ENCODE data around the gene MPL. TPM values are rescaled to one million over a fixed set of nuclear protein-coding genes. Genes with fewer than 3 reads are reported as not detected.

The MPL gene
- total RNA-seq, 2 experiments from 2014 or later, result not detected

DNA sequence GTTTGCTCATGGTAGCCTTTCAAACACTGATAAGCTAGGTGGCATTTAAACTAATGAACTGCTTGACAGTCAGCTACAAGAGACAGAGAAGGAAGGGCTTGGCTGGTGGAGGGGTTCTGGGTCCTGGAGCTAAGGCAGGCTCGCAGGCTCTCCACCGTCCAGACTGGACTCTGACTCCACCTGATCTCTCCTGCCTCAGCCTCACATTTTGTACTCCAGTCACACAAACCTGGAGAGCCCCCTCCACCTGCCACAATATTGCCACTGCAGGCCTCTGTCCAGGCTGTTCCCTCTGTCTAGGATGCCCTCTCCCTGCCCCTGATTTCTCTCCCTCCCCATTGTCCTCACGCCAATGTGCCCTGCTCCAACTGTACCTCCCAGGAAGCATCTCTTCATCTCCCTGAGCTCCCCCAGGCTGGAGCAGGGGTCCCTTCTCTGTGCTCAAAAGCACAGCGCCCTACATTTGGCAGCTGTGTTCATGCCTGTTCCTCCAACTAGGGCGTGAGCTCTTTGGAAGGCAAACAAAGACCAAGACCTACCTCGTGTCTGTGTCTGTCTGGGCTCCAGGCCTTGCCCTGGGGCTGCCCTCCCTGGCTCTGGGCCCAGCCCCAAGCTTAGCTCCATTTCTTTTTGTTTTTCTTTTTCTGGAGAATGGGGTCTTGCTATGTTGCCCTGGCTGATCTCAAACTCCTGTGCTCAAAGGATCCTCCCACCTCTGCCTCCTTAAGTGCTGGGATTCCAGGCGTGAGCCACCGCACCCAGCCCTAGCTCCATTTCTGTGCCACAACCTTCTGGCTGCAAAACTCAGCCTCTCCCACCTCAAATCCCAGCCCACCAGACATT, 33.9 kb upstream of the MPL start:
- H3K9me3 Mint-ChIP-seq, result no peaks in the 10 kb centered on the region
- DNase-seq, result no peak
- H3K27me3 Mint-ChIP-seq, result no peaks in the 10 kb centered on the region
- H3K27ac Mint-ChIP-seq, result no peak overlapping the region
- H3K4me3 Mint-ChIP-seq, result no peak overlapping the region
- no peaks in the 10 kb centered on the region for H3K4me1 Mint-ChIP-seq
- no peaks in the 10 kb centered on the region for H3K36me3 Mint-ChIP-seq

DNA sequence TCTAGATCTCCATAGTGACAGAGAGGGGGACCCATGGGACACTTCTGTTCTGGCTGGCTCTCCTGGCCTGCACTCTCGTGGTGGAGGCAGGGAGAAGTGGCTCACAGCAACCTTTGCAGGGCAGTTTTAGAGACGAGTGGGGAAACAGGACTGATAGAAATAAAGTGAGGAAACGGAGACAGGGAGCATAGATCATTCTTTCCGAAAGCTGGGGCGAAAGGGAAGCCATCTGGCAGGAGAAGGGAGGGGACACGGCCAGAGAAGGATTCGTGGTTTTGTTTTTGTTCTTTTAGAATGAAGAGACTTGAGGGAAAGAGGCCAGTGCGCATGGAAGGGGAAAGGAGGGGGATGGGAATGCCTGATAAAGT, 33.3 kb upstream of the MPL start:
- no peaks in the 10 kb centered on the region for H3K4me1 Mint-ChIP-seq
- no peaks in the 10 kb centered on the region for H3K36me3 Mint-ChIP-seq
- no peak overlapping the region for H3K4me3 Mint-ChIP-seq
- no peaks in the 10 kb centered on the region for H3K27me3 Mint-ChIP-seq
- no peaks in the 10 kb centered on the region for H3K9me3 Mint-ChIP-seq
- no peak overlapping the region for H3K27ac Mint-ChIP-seq
- no peak for DNase-seq

- no peak overlapping the region for H3K4me3 Mint-ChIP-seq
- no peak for DNase-seq
- no peaks in the 10 kb centered on the region for H3K9me3 Mint-ChIP-seq
- H3K27ac Mint-ChIP-seq, result no peak overlapping the region
- no peaks in the 10 kb centered on the region for H3K27me3 Mint-ChIP-seq
- no peaks in the 10 kb centered on the region for H3K36me3 Mint-ChIP-seq
- H3K4me1 Mint-ChIP-seq, result no peaks in the 10 kb centered on the region
Observed at GRCh38 chr1:43304771-43305300, 32.8 kb upstream of the MPL start.

GRCh38 chr1:43305461-43305860, 32.2 kb upstream of the MPL start:
- no peak overlapping the region for H3K27ac Mint-ChIP-seq

DNA sequence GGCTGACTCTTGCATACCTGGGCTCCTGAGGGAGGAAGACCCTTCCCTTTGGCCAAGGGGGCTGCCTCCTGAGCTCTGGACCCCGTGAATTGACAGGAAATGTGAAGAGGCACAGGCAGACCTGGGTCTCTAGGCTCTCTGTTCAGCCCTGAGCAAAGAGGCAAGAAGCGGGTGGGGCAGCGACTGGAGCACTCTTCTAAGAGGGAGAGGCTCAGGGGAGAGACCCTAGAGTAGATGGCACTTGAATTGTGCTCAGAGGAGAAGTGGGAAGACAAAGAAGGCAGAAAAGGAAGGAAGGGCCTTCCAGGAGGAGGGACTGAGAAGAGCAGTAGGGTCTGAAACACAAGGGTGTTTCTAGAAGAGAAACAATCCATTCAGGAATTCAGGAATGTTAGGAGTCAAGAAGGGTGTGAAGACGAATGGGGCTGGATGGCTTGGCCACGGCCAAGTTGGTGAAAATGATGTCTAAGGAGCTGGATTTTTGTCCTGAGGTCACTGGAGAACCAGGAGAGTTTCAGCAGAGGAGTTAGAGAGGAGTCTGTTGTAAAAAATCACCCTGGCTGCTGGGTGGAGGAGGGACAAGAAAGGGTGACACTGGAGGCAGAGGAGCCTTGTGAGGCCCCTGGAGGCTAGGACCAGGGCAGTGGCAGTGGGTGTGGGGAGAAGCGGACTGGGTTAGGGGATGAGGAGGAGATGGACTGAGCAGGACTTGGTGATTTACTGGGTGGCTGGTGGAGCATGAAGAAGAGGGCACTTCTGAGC, 31.5 kb upstream of the MPL start:
- no peaks in the 10 kb centered on the region for H3K4me1 Mint-ChIP-seq
- H3K36me3 Mint-ChIP-seq, result no peaks in the 10 kb centered on the region
- DNase-seq, result no peak
- no peak overlapping the region for H3K27ac Mint-ChIP-seq
- no peaks in the 10 kb centered on the region for H3K27me3 Mint-ChIP-seq
- H3K4me3 Mint-ChIP-seq, result no peak overlapping the region
- H3K9me3 Mint-ChIP-seq, result no peaks in the 10 kb centered on the region

More at GRCh38 chr1:43305461-43305860, 32.2 kb upstream of the MPL start:
- Mint-ChIP-seq H3K27me3 (no peaks in the 10 kb centered on the region), H3K4me3 (no peak overlapping the region), H3K9me3 (no peaks in the 10 kb centered on the region), H3K4me1 (no peaks in the 10 kb centered on the region), H3K36me3 (no peaks in the 10 kb centered on the region)
- no peak for DNase-seq

DNA sequence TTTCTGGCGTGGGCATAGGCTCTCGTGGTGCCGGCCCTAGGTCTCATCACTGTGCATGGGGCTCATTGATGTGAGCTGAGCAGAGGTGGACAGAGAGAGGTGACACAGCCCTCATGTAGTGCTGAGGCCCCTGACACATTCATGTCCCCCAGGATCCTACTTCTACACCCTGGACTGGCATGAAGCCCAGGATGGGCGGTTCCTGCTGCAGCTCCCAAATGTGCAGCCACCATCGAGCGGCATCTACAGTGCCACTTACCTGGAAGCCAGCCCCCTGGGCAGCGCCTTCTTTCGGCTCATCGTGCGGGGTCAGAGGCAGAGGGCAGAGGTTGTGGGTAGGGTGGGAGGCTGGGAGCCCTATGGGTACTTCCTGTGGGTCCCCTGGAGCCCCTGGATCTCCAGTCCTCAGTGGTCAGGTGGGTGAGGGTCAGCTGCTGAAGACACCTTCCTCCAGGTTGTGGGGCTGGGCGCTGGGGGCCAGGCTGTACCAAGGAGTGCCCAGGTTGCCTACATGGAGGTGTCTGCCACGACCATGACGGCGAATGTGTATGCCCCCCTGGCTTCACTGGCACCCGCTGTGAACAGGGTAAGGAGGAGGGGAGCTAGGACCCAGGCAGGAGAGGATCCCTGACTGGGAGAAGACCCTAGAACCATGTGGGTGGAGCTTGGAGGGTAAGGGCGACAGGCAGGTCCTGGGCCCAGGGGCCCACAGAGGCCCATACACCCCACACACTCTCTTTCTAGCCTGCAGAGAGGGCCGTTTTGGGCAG, 30.7 kb upstream of the MPL start:
- Mint-ChIP-seq H3K9me3 (no peaks in the 10 kb centered on the region), H3K27me3 (no peaks in the 10 kb centered on the region), H3K4me1 (no peaks in the 10 kb centered on the region), H3K4me3 (no peak overlapping the region), H3K27ac (no peak overlapping the region), H3K36me3 (no peaks in the 10 kb centered on the region)
- DNase-seq, result no peak

DNA sequence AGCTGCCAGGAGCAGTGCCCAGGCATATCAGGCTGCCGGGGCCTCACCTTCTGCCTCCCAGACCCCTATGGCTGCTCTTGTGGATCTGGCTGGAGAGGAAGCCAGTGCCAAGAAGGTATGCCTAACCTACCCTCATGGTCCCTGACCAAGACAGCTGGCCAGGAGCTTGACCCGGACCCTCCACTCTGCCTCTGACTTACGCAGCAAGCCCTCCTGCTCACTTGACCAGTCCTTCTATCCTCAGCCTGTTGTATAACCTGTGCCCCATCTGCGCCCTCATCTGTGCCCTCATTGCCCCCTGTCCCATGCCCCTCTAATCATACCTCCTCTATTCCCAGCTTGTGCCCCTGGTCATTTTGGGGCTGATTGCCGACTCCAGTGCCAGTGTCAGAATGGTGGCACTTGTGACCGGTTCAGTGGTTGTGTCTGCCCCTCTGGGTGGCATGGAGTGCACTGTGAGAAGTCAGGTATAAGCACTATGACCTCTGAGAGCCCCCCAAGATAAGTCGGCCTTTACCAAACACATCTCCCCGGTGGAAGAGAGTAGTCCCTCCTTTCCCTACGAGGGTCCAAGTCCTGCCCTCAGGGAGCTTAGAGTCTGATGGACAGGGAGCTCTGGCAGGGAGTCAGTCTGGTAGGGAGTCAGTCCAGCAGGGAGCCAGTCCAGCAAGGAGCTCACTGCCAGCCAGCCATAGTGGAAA, 30.0 kb upstream of the MPL start:
- Mint-ChIP-seq H3K4me1 (no peaks in the 10 kb centered on the region), H3K36me3 (no peaks in the 10 kb centered on the region), H3K4me3 (no peak overlapping the region), H3K27me3 (no peaks in the 10 kb centered on the region), H3K9me3 (no peaks in the 10 kb centered on the region), H3K27ac (no peak overlapping the region)
- no peak for DNase-seq

- H3K36me3 Mint-ChIP-seq, result no peaks in the 10 kb centered on the region
- no peaks in the 10 kb centered on the region for H3K4me1 Mint-ChIP-seq
- no peaks in the 10 kb centered on the region for H3K27me3 Mint-ChIP-seq
- no peaks in the 10 kb centered on the region for H3K9me3 Mint-ChIP-seq
- no peak overlapping the region for H3K4me3 Mint-ChIP-seq
- no peak overlapping the region for H3K27ac Mint-ChIP-seq
- no peak for DNase-seq
Observed at GRCh38 chr1:43308635-43309404, 28.8 kb upstream of the MPL start.

- Mint-ChIP-seq H3K4me1 (no peaks in the 10 kb centered on the region), H3K27ac (no peak overlapping the region), H3K27me3 (no peaks in the 10 kb centered on the region)
Observed at GRCh38 chr1:43309405-43310025, 28.1 kb upstream of the MPL start.

DNA sequence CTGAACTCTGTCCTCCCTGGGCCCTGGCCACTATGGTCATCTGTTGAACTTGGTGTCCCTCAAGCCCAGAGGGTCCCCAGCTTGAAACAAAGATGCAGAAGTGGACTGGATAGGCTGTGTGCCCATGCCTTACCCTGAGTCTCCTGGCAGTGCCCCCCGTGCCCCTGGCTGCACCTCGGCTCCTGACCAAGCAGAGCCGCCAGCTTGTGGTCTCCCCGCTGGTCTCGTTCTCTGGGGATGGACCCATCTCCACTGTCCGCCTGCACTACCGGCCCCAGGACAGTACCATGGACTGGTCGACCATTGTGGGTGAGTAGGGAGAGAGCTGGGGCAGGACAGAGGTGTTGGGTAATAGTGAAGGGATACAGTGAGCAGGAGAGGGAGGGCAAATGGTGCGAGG, 26.1 kb upstream of the MPL start:
- no peak overlapping the region for H3K4me3 Mint-ChIP-seq
- no peak for DNase-seq
- no peaks in the 10 kb centered on the region for H3K9me3 Mint-ChIP-seq
- H3K36me3 Mint-ChIP-seq, result no peaks in the 10 kb centered on the region
- H3K27me3 Mint-ChIP-seq, result no peaks in the 10 kb centered on the region
- H3K4me1 Mint-ChIP-seq, result no peaks in the 10 kb centered on the region
- no peak overlapping the region for H3K27ac Mint-ChIP-seq

More at GRCh38 chr1:43309405-43310025, 28.1 kb upstream of the MPL start:
- H3K36me3 Mint-ChIP-seq, result no peaks in the 10 kb centered on the region
- no peak for DNase-seq
- no peaks in the 10 kb centered on the region for H3K9me3 Mint-ChIP-seq
- H3K4me3 Mint-ChIP-seq, result no peak overlapping the region

DNA sequence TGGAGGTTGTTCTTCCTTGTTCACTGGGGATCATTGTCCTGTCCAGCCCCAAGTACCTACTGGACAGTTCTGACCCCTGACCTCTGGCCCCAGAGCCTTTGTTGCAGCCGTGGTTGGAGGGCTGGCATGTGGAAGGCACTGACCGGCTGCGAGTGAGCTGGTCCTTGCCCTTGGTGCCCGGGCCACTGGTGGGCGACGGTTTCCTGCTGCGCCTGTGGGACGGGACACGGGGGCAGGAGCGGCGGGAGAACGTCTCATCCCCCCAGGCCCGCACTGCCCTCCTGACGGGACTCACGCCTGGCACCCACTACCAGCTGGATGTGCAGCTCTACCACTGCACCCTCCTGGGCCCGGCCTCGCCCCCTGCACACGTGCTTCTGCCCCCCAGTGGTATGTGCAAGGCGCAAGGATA, 25.4 kb upstream of the MPL start:
- Mint-ChIP-seq H3K36me3 (no peaks in the 10 kb centered on the region), H3K4me1 (no peaks in the 10 kb centered on the region), H3K9me3 (no peaks in the 10 kb centered on the region), H3K4me3 (no peak overlapping the region), H3K27ac (no peak overlapping the region), H3K27me3 (no peaks in the 10 kb centered on the region)
- no peak for DNase-seq

DNA sequence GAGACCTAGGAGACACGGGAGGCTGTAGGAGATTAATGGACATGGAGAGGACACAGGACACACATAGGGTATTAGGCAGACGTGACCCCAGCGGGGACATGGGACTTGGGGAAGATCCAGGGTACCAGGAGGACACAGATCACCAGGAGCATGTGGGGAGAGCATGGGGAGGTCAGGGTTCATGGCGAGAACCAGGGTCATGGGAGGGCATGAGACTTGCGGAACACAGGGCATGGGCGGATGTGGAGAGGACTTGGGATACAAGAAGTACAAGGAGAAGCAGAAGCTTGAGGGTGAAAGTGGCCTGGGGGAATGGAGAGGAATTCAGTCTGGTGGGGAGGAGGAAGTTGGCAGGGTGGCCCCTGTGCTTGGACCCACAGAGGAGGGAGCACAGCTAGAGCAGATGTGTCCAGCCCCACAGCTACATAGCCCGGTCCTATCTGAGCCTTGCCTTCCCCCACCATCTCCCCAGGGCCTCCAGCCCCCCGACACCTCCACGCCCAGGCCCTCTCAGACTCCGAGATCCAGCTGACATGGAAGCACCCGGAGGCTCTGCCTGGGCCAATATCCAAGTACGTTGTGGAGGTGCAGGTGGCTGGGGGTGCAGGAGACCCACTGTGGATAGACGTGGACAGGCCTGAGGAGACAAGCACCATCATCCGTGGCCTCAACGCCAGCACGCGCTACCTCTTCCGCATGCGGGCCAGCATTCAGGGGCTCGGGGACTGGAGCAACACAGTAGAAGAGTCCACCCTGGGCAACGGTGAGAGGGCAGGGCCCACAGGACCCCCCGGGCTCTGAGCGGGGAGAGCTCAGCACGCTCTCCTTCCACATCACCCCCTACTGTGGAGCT, 24.7 kb upstream of the MPL start:
- Mint-ChIP-seq H3K36me3 (no peaks in the 10 kb centered on the region), H3K4me1 (no peaks in the 10 kb centered on the region), H3K4me3 (no peak overlapping the region)

DNA sequence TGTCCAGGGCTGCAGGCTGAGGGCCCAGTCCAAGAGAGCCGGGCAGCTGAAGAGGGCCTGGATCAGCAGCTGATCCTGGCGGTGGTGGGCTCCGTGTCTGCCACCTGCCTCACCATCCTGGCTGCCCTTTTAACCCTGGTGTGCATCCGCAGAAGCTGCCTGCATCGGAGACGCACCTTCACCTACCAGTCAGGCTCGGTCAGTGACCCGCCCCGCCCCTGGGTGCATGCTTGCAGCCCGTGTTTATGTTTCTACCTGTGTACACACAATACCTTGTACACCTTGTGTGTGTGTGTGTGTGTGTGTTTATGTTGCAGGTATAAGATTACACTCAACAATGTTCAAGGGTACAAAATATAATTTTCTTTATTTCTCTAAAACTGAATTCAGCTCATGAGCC, 23.8 kb upstream of the MPL start:
- Mint-ChIP-seq H3K36me3 (no peaks in the 10 kb centered on the region), H3K9me3 (no peaks in the 10 kb centered on the region), H3K27ac (no peak overlapping the region), H3K27me3 (no peaks in the 10 kb centered on the region), H3K4me1 (no peaks in the 10 kb centered on the region), H3K4me3 (no peak overlapping the region)
- DNase-seq, result no peak

More for the DNA sequence above, 24.7 kb upstream of the MPL start:
- H3K9me3 Mint-ChIP-seq, result no peaks in the 10 kb centered on the region
- H3K27me3 Mint-ChIP-seq, result no peaks in the 10 kb centered on the region
- no peak overlapping the region for H3K27ac Mint-ChIP-seq
- DNase-seq, result no peak

All from activated naive CD8-positive, alpha-beta T cell treated with anti-CD3 and anti-CD28 coated beads for 36 hours (primary cell).